Peyer's patch (tissue), 4 donors: ENCODE measurements around the gene GCGR.

Experiments
- POLR2A ChIP-seq, 2 donors: fragments of 450-650 bp; IDR thresholded peaks; one replicate each; pipeline ENCODE4 v1.5.1; 2017; ENCODE audit warnings: antibody characterized with exemption in 2 of 2, mild to moderate bottlenecking in 2 of 2, moderate library complexity in 2 of 2
- TF ChIP-seq, protein P1 (sequence below), 6 experiments: fragments of 450-650 bp in 4 of 6; fragments of 200-600 bp in 2 of 6; sonication (generic) in 1 of 6; IDR thresholded peaks; one replicate each; pipeline ENCODE4 v1.5.1; 2017 to 2019; ENCODE audit warnings: antibody characterized with exemption in 6 of 6, mild to moderate bottlenecking in 3 of 6, moderate library complexity in 1 of 6

DNA sequence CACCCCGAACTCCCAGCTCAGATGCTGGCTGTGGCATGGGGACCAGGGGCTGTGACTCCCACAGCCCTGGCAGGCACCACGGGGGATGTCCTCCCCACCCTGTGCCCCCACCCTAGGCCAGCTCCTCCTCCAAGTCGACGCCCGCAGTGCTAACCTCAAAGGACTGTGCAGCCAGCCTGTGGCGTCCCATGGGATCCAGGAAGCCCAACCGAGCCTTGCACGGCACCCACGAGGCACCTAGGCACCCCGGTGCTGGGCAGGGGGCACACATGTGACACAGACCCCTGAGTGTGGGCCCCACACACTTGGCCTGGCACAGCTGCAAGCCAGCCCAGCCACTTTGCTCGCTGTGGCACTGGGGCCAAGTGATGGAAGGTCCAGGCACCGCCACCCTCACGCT is 3.9 kb downstream of the GCGR start:
- TF ChIP-seq, protein P1, sequence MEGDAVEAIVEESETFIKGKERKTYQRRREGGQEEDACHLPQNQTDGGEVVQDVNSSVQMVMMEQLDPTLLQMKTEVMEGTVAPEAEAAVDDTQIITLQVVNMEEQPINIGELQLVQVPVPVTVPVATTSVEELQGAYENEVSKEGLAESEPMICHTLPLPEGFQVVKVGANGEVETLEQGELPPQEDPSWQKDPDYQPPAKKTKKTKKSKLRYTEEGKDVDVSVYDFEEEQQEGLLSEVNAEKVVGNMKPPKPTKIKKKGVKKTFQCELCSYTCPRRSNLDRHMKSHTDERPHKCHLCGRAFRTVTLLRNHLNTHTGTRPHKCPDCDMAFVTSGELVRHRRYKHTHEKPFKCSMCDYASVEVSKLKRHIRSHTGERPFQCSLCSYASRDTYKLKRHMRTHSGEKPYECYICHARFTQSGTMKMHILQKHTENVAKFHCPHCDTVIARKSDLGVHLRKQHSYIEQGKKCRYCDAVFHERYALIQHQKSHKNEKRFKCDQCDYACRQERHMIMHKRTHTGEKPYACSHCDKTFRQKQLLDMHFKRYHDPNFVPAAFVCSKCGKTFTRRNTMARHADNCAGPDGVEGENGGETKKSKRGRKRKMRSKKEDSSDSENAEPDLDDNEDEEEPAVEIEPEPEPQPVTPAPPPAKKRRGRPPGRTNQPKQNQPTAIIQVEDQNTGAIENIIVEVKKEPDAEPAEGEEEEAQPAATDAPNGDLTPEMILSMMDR (IDR thresholded peaks at IDR 0.05): no peak
- TF ChIP-seq POLR2A (IDR thresholded peaks at IDR 0.05): no peak
